Measurements from ENCODE around the gene BRD4.

BRD4 gene

DNA sequence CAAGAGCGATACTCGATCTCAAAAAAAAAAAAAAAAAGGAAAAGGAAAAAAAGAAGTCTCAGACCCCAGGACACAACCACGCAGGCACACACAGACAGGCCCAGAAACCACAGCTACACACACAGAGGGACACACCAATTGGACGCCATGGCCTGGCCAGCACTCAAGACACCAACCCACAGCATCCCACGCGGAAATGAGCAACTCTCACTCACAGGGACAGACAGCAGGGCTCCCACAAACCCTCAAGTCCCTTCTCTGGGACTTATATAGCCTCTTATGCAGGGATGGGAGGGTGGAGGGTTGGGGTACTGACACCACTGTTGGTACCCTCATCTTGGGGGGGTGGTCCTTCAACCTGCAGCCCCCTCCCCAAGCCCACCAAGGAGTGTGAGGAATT is 137.4 kb downstream of the BRD4 start:
- peak; percentile 69 for DNase-seq (ENCODE audit: low read depth)

DNA sequence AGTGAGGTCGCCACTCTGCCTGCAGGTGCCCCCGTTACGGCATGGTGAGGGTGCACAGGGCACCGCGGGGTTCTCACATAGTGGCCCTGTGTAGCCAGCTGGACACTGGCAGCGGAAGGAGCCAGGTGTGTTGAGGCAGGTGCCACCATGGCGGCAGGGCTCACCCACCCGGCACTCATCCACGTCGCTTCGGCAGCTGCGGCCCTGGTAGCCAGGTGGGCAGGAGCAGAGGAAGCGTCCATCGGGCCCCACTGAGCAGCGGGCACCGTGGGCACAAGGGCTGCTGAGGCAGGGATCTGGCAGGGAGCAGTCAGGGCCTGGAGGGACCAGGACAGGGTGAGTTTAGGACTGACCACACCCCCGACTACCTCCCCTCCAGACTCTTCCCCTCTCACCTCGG is 140.4 kb downstream of the BRD4 start:
- DNase-seq (ENCODE audit: low read depth), result no peak

GRCh38 chr19:15191514-15191913 is 140.8 kb downstream of the BRD4 start:
- no peak for DNase-seq (ENCODE audit: low read depth)

GRCh38 chr19:15188851-15189250 is 143.5 kb downstream of the BRD4 start:
- no peak for DNase-seq (ENCODE audit: low read depth)

GRCh38 chr19:15187026-15188007 is 145.0 kb downstream of the BRD4 start:
- peak; percentile 68 for DNase-seq (ENCODE audit: low read depth)

Measured in EH (cell line).